ENCODE results near the gene TMC2. TPM values are rescaled to one million over a fixed set of nuclear protein-coding genes. Genes with fewer than 3 reads are reported as not detected.

Gene TMC2
- polyA plus RNA-seq, 3 donors, result not detected

- Histone ChIP-seq H3K79me2 (ENCODE audit: insufficient read depth, low read length) (no peaks in the 10 kb centered on the region), H3K9me3 (replicated peaks in 1 of 2; ENCODE audit: control insufficient read depth in 1 of 2, insufficient read depth in 1 of 2, low read length in 2 of 2) (peaks cover 0 to 20% of the 10 kb centered on the region in 2 donors), H3K4me3 (replicated peaks in 1 of 3; ENCODE audit: low read depth in 2 of 3, low read length in 3 of 3) (no peak overlapping the region), H3K4me2 (replicated peaks; ENCODE audit: extremely low read depth, low read length, poor library complexity, severe bottlenecking) (no peak overlapping the region), H3K4me1 (ENCODE audit: control insufficient read depth in 1 of 2, insufficient read depth in 2 of 2, low read length in 2 of 2) (peaks cover 8 to 21% of the 10 kb centered on the region in 2 donors), H4K20me1 (ENCODE audit: insufficient read depth, low read length) (no peaks in the 10 kb centered on the region), H3K36me3 (replicated peaks in 1 of 2; ENCODE audit: control insufficient read depth in 1 of 2, insufficient read depth in 2 of 2, low read length in 2 of 2) (no peaks in the 10 kb centered on the region), H3K9ac (ENCODE audit: insufficient read depth, low read length, poor library complexity, severe bottlenecking) (no peak overlapping the region), H3K27ac (ENCODE audit: low read depth in 1 of 2, low read length in 2 of 2) (no peak overlapping the region), H2AFZ (ENCODE audit: insufficient read depth, low read depth, low read length, poor library complexity, severe bottlenecking) (no peak overlapping the region), H3K27me3 (ENCODE audit: control insufficient read depth in 2 of 2, insufficient read depth in 2 of 2, low read length in 2 of 2) (peaks cover 40 to 61% of the 10 kb centered on the region in 2 donors)
- intact Hi-C loops (cut with micrococcal nuclease), result no loop called here
- Mint-ChIP-seq H3K36me3 (peaks cover 4 to 15% of the 10 kb centered on the region in 2 donors), H3K27ac (peak overlapping the region in 1 of 7 donors; percentile 24), H3K9me3 (peaks cover 0 to 19% (median 12%) of the 10 kb centered on the region in 7 donors), H3K4me3 (peak overlapping the region in 1 of 2 donors; percentile 35), H3K27me3 (ENCODE audit: low read depth in 3 of 3) (peaks cover 68 to 79% (median 71%) of the 10 kb centered on the region in 3 donors), H3K4me1 (peaks cover 15% of the 10 kb centered on the region)
- 42% methylated on average over 2 of the region's 3 CpGs for WGBS (ENCODE audit: insufficient coverage)
- DNase-seq, result no peak
- TF ChIP-seq CTCF (IDR thresholded peaks at IDR 0.05), result no peak
Observed at GRCh38 chr20:2690213-2690612, 153.8 kb downstream of the TMC2 start.

- 27% methylated on average over 6 of the region's 6 CpGs for WGBS (ENCODE audit: insufficient coverage)
- Mint-ChIP-seq H3K4me1 (peaks cover 13% of the 10 kb centered on the region), H3K27ac (no peak overlapping the region), H3K27me3 (ENCODE audit: low read depth in 3 of 3) (peaks cover 73 to 84% (median 74%) of the 10 kb centered on the region in 3 donors), H3K36me3 (peaks cover 4 to 15% of the 10 kb centered on the region in 2 donors), H3K9me3 (peaks cover 0 to 19% (median 12%) of the 10 kb centered on the region in 7 donors), H3K4me3 (peak overlapping the region in 1 of 2 donors; percentile 99)
- Histone ChIP-seq H3K9ac (ENCODE audit: insufficient read depth, low read length, poor library complexity, severe bottlenecking) (no peak overlapping the region), H3K4me3 (replicated peaks in 1 of 3; ENCODE audit: low read depth in 2 of 3, low read length in 3 of 3) (no peak overlapping the region), H3K4me2 (replicated peaks; ENCODE audit: extremely low read depth, low read length, poor library complexity, severe bottlenecking) (no peak overlapping the region), H3K4me1 (ENCODE audit: control insufficient read depth in 1 of 2, insufficient read depth in 2 of 2, low read length in 2 of 2) (peaks cover 6 to 17% of the 10 kb centered on the region in 2 donors), H3K79me2 (ENCODE audit: insufficient read depth, low read length) (no peaks in the 10 kb centered on the region), H4K20me1 (ENCODE audit: insufficient read depth, low read length) (no peaks in the 10 kb centered on the region), H2AFZ (ENCODE audit: insufficient read depth, low read depth, low read length, poor library complexity, severe bottlenecking) (no peak overlapping the region), H3K27me3 (ENCODE audit: control insufficient read depth in 2 of 2, insufficient read depth in 2 of 2, low read length in 2 of 2) (peaks cover 45 to 66% of the 10 kb centered on the region in 2 donors), H3K27ac (ENCODE audit: low read depth in 1 of 2, low read length in 2 of 2) (no peak overlapping the region), H3K9me3 (replicated peaks in 1 of 2; ENCODE audit: control insufficient read depth in 1 of 2, insufficient read depth in 1 of 2, low read length in 2 of 2) (peaks cover 0 to 21% of the 10 kb centered on the region in 2 donors), H3K36me3 (replicated peaks in 1 of 2; ENCODE audit: control insufficient read depth in 1 of 2, insufficient read depth in 2 of 2, low read length in 2 of 2) (no peaks in the 10 kb centered on the region)
- DNase-seq, result no peak
- TF ChIP-seq CTCF (IDR thresholded peaks at IDR 0.05), result no peak
- intact Hi-C loops (cut with micrococcal nuclease), result no loop called here
Observed at GRCh38 chr20:2690718-2691117, 154.3 kb downstream of the TMC2 start.
